Measurements from ENCODE around the gene CCDC60. TPM values are rescaled to one million over a fixed set of nuclear protein-coding genes. Genes with fewer than 3 reads are reported as not detected.

The CCDC60 gene
- total RNA-seq, 1 experiment from 2014 or later, result not detected

DNA sequence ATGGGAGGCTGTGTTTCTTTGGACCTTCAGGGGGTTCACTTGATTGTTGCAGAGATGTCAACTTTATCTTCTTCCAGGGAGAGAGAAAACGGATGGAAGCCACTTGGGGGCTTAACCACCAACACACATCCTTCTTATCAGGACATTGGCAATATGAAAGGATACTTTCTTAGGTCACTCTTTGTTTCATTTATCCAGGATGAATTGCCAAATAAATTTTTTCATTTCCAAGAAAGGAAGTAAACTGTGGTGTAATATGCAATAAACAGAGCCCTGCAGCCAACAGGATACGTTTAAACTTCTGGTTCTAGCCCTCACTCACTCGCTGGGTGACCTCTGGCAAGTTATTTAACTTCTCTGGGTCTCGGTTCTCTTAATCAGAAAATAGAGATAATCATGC lies 77.8 kb downstream of the CCDC60 start:
- POLR2A ChIA-PET (ENCODE audit: low non-redundant PET), result no interaction called here
- Histone ChIP-seq H3K4me3 (ENCODE audit: low read depth, low read length, poor library complexity, severe bottlenecking) (no peak overlapping the region), H3K27me3 (replicated peaks; ENCODE audit: insufficient read depth, low read depth, low read length, poor library complexity) (no peaks in the 10 kb centered on the region), H3K9me3 (ENCODE audit: low read depth, low read length, poor library complexity, severe bottlenecking) (no peaks in the 10 kb centered on the region), H3K27ac (ENCODE audit: low read depth, low read length, poor library complexity, severe bottlenecking) (no peak overlapping the region), H3K4me1 (ENCODE audit: insufficient read depth, low read length, poor library complexity, severe bottlenecking) (no peaks in the 10 kb centered on the region), H3K36me3 (ENCODE audit: insufficient read depth, low read length, poor library complexity, severe bottlenecking) (no peaks in the 10 kb centered on the region)
- DNase-seq (ENCODE audit: low spot score), result no peak
- CTCF ChIA-PET, result interaction anchor here (0.6 to 1.9 kb wide), 5 partner anchors 32 to 375 kb away, joined by 3 to 11 read pairs (median 3); no protein-coding TSS in a partner anchor
- no peak for TF ChIP-seq EZH2 (IDR thresholded peaks at IDR 0.05; ENCODE audit: borderline replicate concordance, low read depth, low read length, poor library complexity, severe bottlenecking)
- TF ChIP-seq, protein P1, sequence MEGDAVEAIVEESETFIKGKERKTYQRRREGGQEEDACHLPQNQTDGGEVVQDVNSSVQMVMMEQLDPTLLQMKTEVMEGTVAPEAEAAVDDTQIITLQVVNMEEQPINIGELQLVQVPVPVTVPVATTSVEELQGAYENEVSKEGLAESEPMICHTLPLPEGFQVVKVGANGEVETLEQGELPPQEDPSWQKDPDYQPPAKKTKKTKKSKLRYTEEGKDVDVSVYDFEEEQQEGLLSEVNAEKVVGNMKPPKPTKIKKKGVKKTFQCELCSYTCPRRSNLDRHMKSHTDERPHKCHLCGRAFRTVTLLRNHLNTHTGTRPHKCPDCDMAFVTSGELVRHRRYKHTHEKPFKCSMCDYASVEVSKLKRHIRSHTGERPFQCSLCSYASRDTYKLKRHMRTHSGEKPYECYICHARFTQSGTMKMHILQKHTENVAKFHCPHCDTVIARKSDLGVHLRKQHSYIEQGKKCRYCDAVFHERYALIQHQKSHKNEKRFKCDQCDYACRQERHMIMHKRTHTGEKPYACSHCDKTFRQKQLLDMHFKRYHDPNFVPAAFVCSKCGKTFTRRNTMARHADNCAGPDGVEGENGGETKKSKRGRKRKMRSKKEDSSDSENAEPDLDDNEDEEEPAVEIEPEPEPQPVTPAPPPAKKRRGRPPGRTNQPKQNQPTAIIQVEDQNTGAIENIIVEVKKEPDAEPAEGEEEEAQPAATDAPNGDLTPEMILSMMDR (conservative IDR thresholded peaks at IDR 0.05; ENCODE audit: low read depth, low read length), result no peak
- intact Hi-C loops (cut with micrococcal nuclease; ENCODE audit: unreplicated experiment), result loop anchor here (2.0 to 10.0 kb wide), 3 partner anchors 298 to 718 kb away; partner anchors contain the start of gene SRRM4
- no TSS peak for BruUV-seq (replicated peaks)

DNA sequence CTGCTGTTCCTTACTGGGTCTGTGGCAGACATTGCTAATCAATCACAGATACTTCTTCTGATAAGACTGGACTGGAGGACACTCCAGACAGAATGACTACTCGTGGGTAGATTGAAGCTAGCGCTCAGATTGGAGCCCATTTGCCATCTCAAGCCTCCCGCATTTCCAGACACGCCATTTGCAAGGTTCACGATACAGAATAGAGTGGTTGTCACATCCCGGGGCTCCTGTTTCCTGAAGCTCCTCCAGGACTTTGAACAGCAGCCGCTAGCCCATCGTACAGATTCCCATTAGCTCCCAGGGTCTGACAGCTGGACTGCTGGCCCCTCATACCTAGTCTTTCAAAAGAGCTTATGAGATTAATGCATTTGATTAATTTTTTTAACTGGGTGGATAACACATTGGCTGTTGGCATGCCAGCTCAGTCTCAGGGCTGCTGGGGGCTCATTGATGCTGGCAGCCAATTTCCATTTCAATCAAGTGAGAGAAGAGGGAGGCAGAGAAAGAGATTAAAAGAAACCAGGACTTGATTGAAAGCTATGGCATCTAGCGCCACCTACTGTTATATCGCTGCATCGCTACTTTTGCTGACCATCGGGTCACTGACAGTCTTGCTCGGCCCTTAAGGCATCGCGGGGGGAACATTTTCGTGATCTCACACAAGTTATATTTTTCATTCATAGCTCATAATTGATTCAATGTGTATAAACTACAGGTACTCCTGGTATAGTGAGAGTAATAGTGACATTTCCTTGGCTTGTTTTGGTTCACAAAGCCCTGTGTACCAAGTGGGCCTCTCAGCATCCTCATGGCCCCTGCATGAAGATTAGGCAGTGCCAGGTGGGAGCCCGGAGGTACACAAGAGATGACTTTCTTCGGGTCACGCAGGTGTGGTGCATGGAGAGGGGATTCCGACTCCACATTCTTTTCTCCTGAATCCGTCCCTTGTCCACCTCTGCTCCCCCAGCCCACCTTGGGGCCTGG lies 78.6 kb downstream of the CCDC60 start:
- Histone ChIP-seq H3K36me3 (ENCODE audit: insufficient read depth, low read length, poor library complexity, severe bottlenecking) (no peaks in the 10 kb centered on the region), H3K27ac (ENCODE audit: low read depth, low read length, poor library complexity, severe bottlenecking) (no peak overlapping the region), H3K27me3 (replicated peaks; ENCODE audit: insufficient read depth, low read depth, low read length, poor library complexity) (no peaks in the 10 kb centered on the region), H3K4me3 (ENCODE audit: low read depth, low read length, poor library complexity, severe bottlenecking) (no peak overlapping the region), H3K4me1 (ENCODE audit: insufficient read depth, low read length, poor library complexity, severe bottlenecking) (no peaks in the 10 kb centered on the region), H3K9me3 (ENCODE audit: low read depth, low read length, poor library complexity, severe bottlenecking) (no peaks in the 10 kb centered on the region)
- no peak for TF ChIP-seq EZH2 (IDR thresholded peaks at IDR 0.05; ENCODE audit: borderline replicate concordance, low read depth, low read length, poor library complexity, severe bottlenecking)
- TF ChIP-seq, protein P1 (conservative IDR thresholded peaks at IDR 0.05; ENCODE audit: low read depth, low read length), result peak; percentile 91
- intact Hi-C loops (cut with micrococcal nuclease; ENCODE audit: unreplicated experiment), result loop anchor here (2.0 to 10.0 kb wide), 3 partner anchors 298 to 718 kb away; partner anchors contain the start of gene SRRM4
- BruUV-seq (replicated peaks), result no TSS peak
- POLR2A ChIA-PET (ENCODE audit: low non-redundant PET), result no interaction called here
- peak; percentile 60 for DNase-seq (ENCODE audit: low spot score)
- CTCF ChIA-PET, result interaction anchor here (0.6 to 1.9 kb wide), 6 partner anchors 32 to 376 kb away, joined by 3 to 11 read pairs (median 4); no protein-coding TSS in a partner anchor

GRCh38 chr12:119415714-119416113 lies 81.2 kb downstream of the CCDC60 start:
- Histone ChIP-seq H3K4me3 (ENCODE audit: low read depth, low read length, poor library complexity, severe bottlenecking) (no peak overlapping the region), H3K36me3 (ENCODE audit: insufficient read depth, low read length, poor library complexity, severe bottlenecking) (no peaks in the 10 kb centered on the region), H3K9me3 (ENCODE audit: low read depth, low read length, poor library complexity, severe bottlenecking) (no peaks in the 10 kb centered on the region), H3K27ac (ENCODE audit: low read depth, low read length, poor library complexity, severe bottlenecking) (no peak overlapping the region), H3K4me1 (ENCODE audit: insufficient read depth, low read length, poor library complexity, severe bottlenecking) (no peaks in the 10 kb centered on the region), H3K27me3 (replicated peaks; ENCODE audit: insufficient read depth, low read depth, low read length, poor library complexity) (no peaks in the 10 kb centered on the region)
- peak; percentile 63 for DNase-seq (ENCODE audit: low spot score)
- TF ChIP-seq EZH2 (IDR thresholded peaks at IDR 0.05; ENCODE audit: borderline replicate concordance, low read depth, low read length, poor library complexity, severe bottlenecking), result no peak
- TF ChIP-seq, protein P1 (conservative IDR thresholded peaks at IDR 0.05; ENCODE audit: low read depth, low read length), result no peak
- ChIA-PET POLR2A (ENCODE audit: low non-redundant PET) (no interaction called here), CTCF (no interaction called here)
- intact Hi-C loops (cut with micrococcal nuclease; ENCODE audit: unreplicated experiment), result loop anchor here (10.0 kb wide), 1 partner anchor 721 kb away; no protein-coding TSS in a partner anchor
- no TSS peak for BruUV-seq (replicated peaks)

All from A673 (cell line).